HCT116 (cell line): ENCODE results near the gene GRAMD2A. TPM values are rescaled to one million over a fixed set of nuclear protein-coding genes. Genes with fewer than 3 reads are reported as not detected.

Experiments
- ATAC-seq: fragments of 200-7000 bp; cut with Tn5 transposase; 2 replicates; pipeline ENCODE4 v1.9.1; 2020; ENCODE audit warnings: mild to moderate bottlenecking, moderate library complexity
- BruUV-seq: library from RNA; stranded (reverse); fragments of 400-500 nt; replicated peaks from 2 replicates; lab custom pipeline; 2021; lab: Mats Ljungman, UMichigan
- CTCF ChIA-PET: fragments of 300-600 bp; sonication (Branson Sonifier 250); formaldehyde crosslinking; loops from one replicate; lab custom pipeline; 2021; ENCODE audit warnings: antibody characterized with exemption; lab: Charles Lee
- POLR2A ChIA-PET: fragments of 300-600, 350-600 bp; sonication (Branson Sonifier 250); formaldehyde crosslinking; loops from one replicate; lab custom pipeline; 2021; ENCODE audit warnings: antibody characterized with exemption; lab: Charles Lee
- RAD21 ChIA-PET, 2 experiments: fragments of 300-600 bp; sonication (Branson Sonifier 250); formaldehyde crosslinking; loops; one replicate each; lab custom pipeline; 2023; ENCODE audit warnings: low total read pairs in 2 of 2; ENCODE audit not compliant: uncharacterized antibody in 2 of 2, unreplicated experiment in 2 of 2, low non-redundant PET in 1 of 2; lab: Charles Lee
- DNase-seq: peaks from one replicate; pipeline ENCODE4 v3.0.0-alpha.2; 2010; ENCODE audit warnings: low read depth, low spot score
- H2AFZ ChIP-seq: fragments of 200-600 bp; shearing (Covaris generic), sonication (generic); 2 replicates; pipeline ENCODE4 v1.6.1; 2017; ENCODE audit warnings: low read depth, mixed run types, mixed read lengths, antibody characterized with exemption, low read length; ENCODE audit not compliant: poor library complexity, severe bottlenecking
- H3K27ac ChIP-seq: 2 replicates; pipeline ENCODE4 v1.5.1; 2012; ENCODE audit warnings: low read depth, low read length
- H3K27me3 ChIP-seq: fragments of 200-600 bp; sonication (generic); 2 replicates; pipeline ENCODE4 v1.6.1; 2016; ENCODE audit warnings: mixed run types, low read length, mixed read lengths; ENCODE audit not compliant: insufficient read depth
- H3K36me3 ChIP-seq, 2 experiments: fragments of 200-500 bp in 1 of 2; fragments of 200-600 bp in 1 of 2; sonication (Bioruptor generic) in 1 of 2; sonication (generic) in 1 of 2; 2 replicates each; pipeline versions ENCODE4 v1.5.1 to v1.6.1; 2014 to 2016; ENCODE audit warnings: low read length in 2 of 2, inconsistent platforms in 1 of 2, mixed read lengths in 1 of 2, mixed run types in 1 of 2; ENCODE audit not compliant: insufficient read depth in 2 of 2, control insufficient read depth in 1 of 2
- H3K4me1 ChIP-seq, 2 experiments: fragments of 200-600 bp in 1 of 2; sonication (generic) in 1 of 2; 2 replicates each; pipeline versions ENCODE4 v1.5.1 to v1.6.1; 2012 to 2017; ENCODE audit warnings: low read length in 2 of 2, inconsistent platforms in 1 of 2, mild to moderate bottlenecking in 1 of 2, mixed read lengths in 1 of 2, mixed run types in 1 of 2, moderate library complexity in 1 of 2; ENCODE audit not compliant: insufficient read depth in 2 of 2, control insufficient read depth in 1 of 2
- H3K4me2 ChIP-seq: fragments of 200-600 bp; sonication (generic); 2 replicates; pipeline ENCODE4 v1.6.1; 2017; ENCODE audit warnings: mixed run types, low read length, mixed read lengths
- H3K4me3 ChIP-seq, 2 experiments: fragments of 200-600 bp in 1 of 2; sonication (generic) in 1 of 2; replicated peaks in 1 of 2; 2 replicates each; pipeline ENCODE4 v1.5.1; 2011 to 2016; ENCODE audit warnings: low read length in 2 of 2, control low read depth in 1 of 2, low read depth in 1 of 2, mild to moderate bottlenecking in 1 of 2, mixed read lengths in 1 of 2, mixed run types in 1 of 2
- H3K79me2 ChIP-seq: fragments of 200-600 bp; sonication (generic); 2 replicates; pipeline ENCODE4 v1.6.1; 2017; ENCODE audit warnings: mild to moderate bottlenecking, mixed run types, low read length, moderate library complexity, mixed read lengths; ENCODE audit not compliant: insufficient read depth
- H3K9ac ChIP-seq: fragments of 200-600 bp; sonication (generic); 2 replicates; pipeline ENCODE4 v1.6.1; 2016; ENCODE audit warnings: low read length, mixed read lengths
- H3K9me2 ChIP-seq: fragments of 200-600 bp; sonication (generic), shearing (Covaris generic); 2 replicates; pipeline ENCODE4 v1.6.1; 2017; ENCODE audit warnings: mixed run types, mild to moderate bottlenecking, moderate library complexity; ENCODE audit not compliant: insufficient read depth
- H3K9me3 ChIP-seq, 2 experiments: fragments of 200-500 bp in 1 of 2; fragments of 200-600 bp in 1 of 2; sonication (Bioruptor generic) in 1 of 2; sonication (generic) in 1 of 2; 2 replicates each; pipeline ENCODE4 v1.6.1; 2014 to 2017; ENCODE audit warnings: low read length in 2 of 2, mixed read lengths in 2 of 2, inconsistent platforms in 1 of 2, low read depth in 1 of 2, mild to moderate bottlenecking in 1 of 2, mixed run types in 1 of 2, moderate library complexity in 1 of 2; ENCODE audit not compliant: control insufficient read depth in 1 of 2, insufficient read depth in 1 of 2
- H4K20me1 ChIP-seq: fragments of 200-600 bp; sonication (generic), shearing (Covaris generic); 2 replicates; pipeline ENCODE4 v1.6.1; 2017; ENCODE audit warnings: mixed run types, mild to moderate bottlenecking, moderate library complexity; ENCODE audit not compliant: insufficient read depth
- EGR1 ChIP-seq: IDR thresholded peaks from 2 replicates; pipeline ENCODE4 v1.6.1; 2012; ENCODE audit warnings: low read depth
- FOSL1 ChIP-seq: IDR thresholded peaks from 2 replicates; pipeline ENCODE4 v1.6.1; 2012; ENCODE audit warnings: low read depth
- POLR2AphosphoS5 ChIP-seq: IDR thresholded peaks from 2 replicates; pipeline ENCODE4 v1.6.1; 2011; ENCODE audit warnings: mild to moderate bottlenecking, low read depth, low read length, moderate library complexity
- SIN3A ChIP-seq: IDR thresholded peaks from 2 replicates; pipeline ENCODE4 v1.6.1; 2012; ENCODE audit warnings: low read depth
- SRF ChIP-seq: IDR thresholded peaks from 2 replicates; pipeline ENCODE4 v1.6.1; 2012; ENCODE audit warnings: low read depth
- TCF7L2 ChIP-seq: IDR thresholded peaks from 2 replicates; pipeline ENCODE4 v1.7.0; 2011; ENCODE audit warnings: borderline replicate concordance, inconsistent platforms; ENCODE audit not compliant: insufficient read depth, insufficient read length; ENCODE audit errors: extremely low read depth
- YY1 ChIP-seq: IDR thresholded peaks from 2 replicates; pipeline ENCODE4 v1.6.1; 2011; ENCODE audit warnings: low read length, low read depth, moderate library complexity, mild to moderate bottlenecking; ENCODE audit not compliant: insufficient replicate concordance; ENCODE audit errors: extremely low read depth
- intact Hi-C: fragments of 100-400 bp; cut with micrococcal nuclease; formaldehyde crosslinking; loops from 2 replicates; pipeline ENCODE4 v1.10.0; 2022
- total RNA-seq: library from RNA; stranded (reverse); gene quantifications from one replicate; pipeline ENCODE4 v1.2.1, GENCODE V29; 2021; ENCODE audit not compliant: unreplicated experiment
- TF ChIP-seq, protein P1 (sequence below): IDR thresholded peaks from 2 replicates; pipeline ENCODE4 v1.6.1; 2011; ENCODE audit warnings: mild to moderate bottlenecking, low read length, moderate library complexity; ENCODE audit not compliant: insufficient replicate concordance; ENCODE audit errors: extremely low read depth
- TF ChIP-seq, protein P2 (sequence below), 3 experiments: fragments of 200-600 bp in 1 of 3; sonication (generic) in 1 of 3; IDR thresholded peaks in 2 of 3; conservative IDR thresholded peaks in 1 of 3; 2 replicates each; pipeline ENCODE4 v1.5.1; 2012 to 2017; ENCODE audit warnings: low read depth in 2 of 3, low read length in 2 of 3, antibody characterized with exemption in 1 of 3, borderline replicate concordance in 1 of 3, control low read depth in 1 of 3, mild to moderate bottlenecking in 1 of 3, mixed read lengths in 1 of 3, mixed run types in 1 of 3, moderate library complexity in 1 of 3; ENCODE audit not compliant: insufficient read depth in 1 of 3

The GRAMD2A gene
- total RNA-seq, 1 experiment from 2014 or later: 8.0 TPM

DNA sequence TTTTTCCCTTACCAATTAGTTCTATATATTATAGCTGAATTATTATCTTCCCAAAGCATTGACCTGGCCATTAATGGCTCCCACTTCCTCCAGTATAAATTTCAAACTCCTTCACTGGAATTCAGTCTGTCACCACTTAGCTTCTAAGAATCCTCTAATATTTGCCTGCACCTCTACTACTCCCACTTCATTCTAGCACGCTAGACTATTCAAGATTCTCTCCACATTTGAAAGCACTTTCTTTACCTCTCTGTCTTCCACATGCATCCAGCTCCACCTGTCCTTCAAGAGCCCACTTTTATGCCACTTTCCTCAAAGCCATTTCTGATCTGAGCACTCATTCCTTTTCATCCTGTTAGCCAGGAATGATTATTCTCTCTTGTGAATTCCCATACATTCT, 64.4 kb downstream of the GRAMD2A start (continued):
- TF ChIP-seq SRF: no peak
- TF ChIP-seq, protein P1, sequence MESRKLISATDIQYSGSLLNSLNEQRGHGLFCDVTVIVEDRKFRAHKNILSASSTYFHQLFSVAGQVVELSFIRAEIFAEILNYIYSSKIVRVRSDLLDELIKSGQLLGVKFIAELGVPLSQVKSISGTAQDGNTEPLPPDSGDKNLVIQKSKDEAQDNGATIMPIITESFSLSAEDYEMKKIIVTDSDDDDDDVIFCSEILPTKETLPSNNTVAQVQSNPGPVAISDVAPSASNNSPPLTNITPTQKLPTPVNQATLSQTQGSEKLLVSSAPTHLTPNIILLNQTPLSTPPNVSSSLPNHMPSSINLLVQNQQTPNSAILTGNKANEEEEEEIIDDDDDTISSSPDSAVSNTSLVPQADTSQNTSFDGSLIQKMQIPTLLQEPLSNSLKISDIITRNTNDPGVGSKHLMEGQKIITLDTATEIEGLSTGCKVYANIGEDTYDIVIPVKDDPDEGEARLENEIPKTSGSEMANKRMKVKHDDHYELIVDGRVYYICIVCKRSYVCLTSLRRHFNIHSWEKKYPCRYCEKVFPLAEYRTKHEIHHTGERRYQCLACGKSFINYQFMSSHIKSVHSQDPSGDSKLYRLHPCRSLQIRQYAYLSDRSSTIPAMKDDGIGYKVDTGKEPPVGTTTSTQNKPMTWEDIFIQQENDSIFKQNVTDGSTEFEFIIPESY: no peak
- TF ChIP-seq, all 23 proteins: peak for 0

DNA sequence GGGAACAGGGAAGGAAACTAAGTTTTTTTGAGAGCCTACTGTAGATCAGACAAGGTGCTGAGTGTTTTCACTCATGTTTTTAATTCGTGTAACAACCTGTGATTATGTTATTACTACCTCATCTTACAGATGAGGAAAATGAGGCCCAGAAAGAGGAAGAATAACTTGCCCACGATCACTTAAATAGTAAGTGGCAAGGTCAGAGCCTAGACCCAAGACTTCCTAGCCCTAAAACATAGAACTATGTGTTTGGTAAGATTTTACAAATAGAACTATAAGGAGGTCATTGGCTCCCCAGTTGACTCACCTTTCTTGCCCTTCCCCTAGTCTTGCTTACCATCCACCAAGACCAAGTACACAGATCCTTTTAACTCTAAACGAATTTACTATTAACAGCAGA, 65.7 kb downstream of the GRAMD2A start:
- Histone ChIP-seq H2AFZ (no peak overlapping the region), H3K9me2 (no peaks in the 10 kb centered on the region), H3K36me3 (no peaks in the 10 kb centered on the region), H3K4me1 (no peaks in the 10 kb centered on the region), H3K4me2 (no peak overlapping the region), H3K9me3 (no peaks in the 10 kb centered on the region), H3K9ac (no peak overlapping the region), H3K79me2 (no peaks in the 10 kb centered on the region), H3K4me3 (no peak overlapping the region), H3K27me3 (no peaks in the 10 kb centered on the region), H4K20me1 (no peaks in the 10 kb centered on the region), H3K27ac (no peak overlapping the region)
- ChIA-PET POLR2A (no interaction called here), CTCF (no interaction called here), RAD21 (no interaction called here)
- DNase-seq (no peak), ATAC-seq (no peak)
- intact Hi-C loops: no loop called here
- no TSS peak for BruUV-seq
- TF ChIP-seq YY1: no peak
- TF ChIP-seq, protein P2, sequence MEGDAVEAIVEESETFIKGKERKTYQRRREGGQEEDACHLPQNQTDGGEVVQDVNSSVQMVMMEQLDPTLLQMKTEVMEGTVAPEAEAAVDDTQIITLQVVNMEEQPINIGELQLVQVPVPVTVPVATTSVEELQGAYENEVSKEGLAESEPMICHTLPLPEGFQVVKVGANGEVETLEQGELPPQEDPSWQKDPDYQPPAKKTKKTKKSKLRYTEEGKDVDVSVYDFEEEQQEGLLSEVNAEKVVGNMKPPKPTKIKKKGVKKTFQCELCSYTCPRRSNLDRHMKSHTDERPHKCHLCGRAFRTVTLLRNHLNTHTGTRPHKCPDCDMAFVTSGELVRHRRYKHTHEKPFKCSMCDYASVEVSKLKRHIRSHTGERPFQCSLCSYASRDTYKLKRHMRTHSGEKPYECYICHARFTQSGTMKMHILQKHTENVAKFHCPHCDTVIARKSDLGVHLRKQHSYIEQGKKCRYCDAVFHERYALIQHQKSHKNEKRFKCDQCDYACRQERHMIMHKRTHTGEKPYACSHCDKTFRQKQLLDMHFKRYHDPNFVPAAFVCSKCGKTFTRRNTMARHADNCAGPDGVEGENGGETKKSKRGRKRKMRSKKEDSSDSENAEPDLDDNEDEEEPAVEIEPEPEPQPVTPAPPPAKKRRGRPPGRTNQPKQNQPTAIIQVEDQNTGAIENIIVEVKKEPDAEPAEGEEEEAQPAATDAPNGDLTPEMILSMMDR (IDR thresholded peaks at IDR 0.05 in 2 of 3, conservative IDR thresholded peaks at IDR 0.05 in 1 of 3; ENCODE audit: borderline replicate concordance in 1 of 3, insufficient read depth in 1 of 3, low read depth in 2 of 3, low read length in 2 of 3): no peak
- no peak for TF ChIP-seq EGR1
- no peak for TF ChIP-seq TCF7L2
- TF ChIP-seq FOSL1: no peak
- no peak for TF ChIP-seq SIN3A
- no peak for TF ChIP-seq POLR2AphosphoS5
